GM12874 (cell line): ENCODE results near the gene NHLRC4.

Experiments used
- TF ChIP-seq, protein P1 (sequence below): IDR thresholded peaks from 2 replicates; pipeline ENCODE4 v1.5.1; 2011; ENCODE audit warnings: low read depth, mild to moderate bottlenecking, control low read depth, low read length, moderate library complexity; ENCODE audit not compliant: insufficient read depth

The NHLRC4 gene

GRCh38 chr16:576823-577201 lies 10.0 kb downstream of the NHLRC4 start:
- TF ChIP-seq, protein P1, sequence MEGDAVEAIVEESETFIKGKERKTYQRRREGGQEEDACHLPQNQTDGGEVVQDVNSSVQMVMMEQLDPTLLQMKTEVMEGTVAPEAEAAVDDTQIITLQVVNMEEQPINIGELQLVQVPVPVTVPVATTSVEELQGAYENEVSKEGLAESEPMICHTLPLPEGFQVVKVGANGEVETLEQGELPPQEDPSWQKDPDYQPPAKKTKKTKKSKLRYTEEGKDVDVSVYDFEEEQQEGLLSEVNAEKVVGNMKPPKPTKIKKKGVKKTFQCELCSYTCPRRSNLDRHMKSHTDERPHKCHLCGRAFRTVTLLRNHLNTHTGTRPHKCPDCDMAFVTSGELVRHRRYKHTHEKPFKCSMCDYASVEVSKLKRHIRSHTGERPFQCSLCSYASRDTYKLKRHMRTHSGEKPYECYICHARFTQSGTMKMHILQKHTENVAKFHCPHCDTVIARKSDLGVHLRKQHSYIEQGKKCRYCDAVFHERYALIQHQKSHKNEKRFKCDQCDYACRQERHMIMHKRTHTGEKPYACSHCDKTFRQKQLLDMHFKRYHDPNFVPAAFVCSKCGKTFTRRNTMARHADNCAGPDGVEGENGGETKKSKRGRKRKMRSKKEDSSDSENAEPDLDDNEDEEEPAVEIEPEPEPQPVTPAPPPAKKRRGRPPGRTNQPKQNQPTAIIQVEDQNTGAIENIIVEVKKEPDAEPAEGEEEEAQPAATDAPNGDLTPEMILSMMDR: 0 out of 2 replicates have a peak, but pooled peaks have one; percentile 2

GRCh38 chr16:577796-578195 lies 11.0 kb downstream of the NHLRC4 start:
- TF ChIP-seq, protein P1: no peak

DNA sequence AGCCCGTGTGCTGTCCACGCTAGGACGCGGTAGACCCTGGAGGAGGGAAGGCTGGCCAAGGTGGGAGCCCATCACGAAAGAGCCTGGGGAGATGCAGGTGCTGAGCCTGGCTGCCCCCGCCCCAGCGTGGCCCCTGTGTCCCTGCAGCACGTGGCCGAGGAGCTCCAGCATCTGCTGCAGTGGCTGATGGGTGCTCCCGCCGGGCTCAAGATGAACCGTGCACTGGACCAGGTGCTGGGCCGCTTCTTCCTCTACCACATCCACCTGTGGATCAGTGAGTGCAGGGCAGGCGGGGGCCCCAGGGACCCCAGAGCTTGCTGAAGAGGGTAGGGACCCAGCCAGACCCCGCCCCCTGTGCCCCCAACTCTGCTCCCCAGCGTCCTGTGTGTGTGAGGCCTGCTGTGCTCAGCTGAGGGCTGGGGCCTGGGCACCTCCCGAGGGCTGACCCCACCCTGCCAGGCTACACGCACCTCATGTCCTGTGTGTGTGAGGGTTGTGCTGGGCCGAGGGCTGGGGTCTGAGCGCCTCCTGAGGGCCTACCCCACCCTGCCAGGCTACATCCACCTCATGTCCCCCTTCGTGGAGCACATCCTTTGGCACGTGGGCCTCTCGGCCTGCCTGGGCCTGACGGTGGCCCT lies 11.5 kb downstream of the NHLRC4 start:
- TF ChIP-seq, protein P1: no peak

DNA sequence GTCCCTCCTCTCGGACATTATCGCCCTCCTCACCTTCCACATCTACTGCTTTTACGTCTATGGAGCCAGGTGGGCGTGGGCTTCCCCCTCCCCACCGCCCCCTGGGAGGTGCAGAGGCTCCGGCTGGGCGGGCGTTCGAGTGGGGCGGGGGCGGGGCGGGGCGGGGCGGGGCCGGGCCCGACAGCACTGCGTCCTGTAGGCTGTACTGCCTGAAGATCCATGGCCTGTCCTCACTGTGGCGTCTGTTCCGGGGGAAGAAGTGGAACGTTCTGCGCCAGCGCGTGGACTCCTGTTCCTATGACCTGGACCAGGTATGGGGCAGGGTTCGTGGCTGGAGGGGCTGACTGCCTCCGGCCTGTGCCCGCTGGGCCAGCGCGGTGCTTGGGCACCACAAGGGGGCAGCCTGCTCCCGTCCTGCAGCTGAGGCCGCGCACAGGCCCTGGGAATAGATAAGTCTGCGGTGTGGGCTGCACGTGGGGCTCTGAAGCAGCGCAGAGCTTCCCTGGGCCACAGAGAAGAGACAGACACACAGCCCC lies 12.1 kb downstream of the NHLRC4 start:
- TF ChIP-seq, protein P1: peak; percentile 94

- TF ChIP-seq, protein P1: no peak
These were observed 13.5 kb downstream of the NHLRC4 start for GRCh38 chr16:580141-580945.

DNA sequence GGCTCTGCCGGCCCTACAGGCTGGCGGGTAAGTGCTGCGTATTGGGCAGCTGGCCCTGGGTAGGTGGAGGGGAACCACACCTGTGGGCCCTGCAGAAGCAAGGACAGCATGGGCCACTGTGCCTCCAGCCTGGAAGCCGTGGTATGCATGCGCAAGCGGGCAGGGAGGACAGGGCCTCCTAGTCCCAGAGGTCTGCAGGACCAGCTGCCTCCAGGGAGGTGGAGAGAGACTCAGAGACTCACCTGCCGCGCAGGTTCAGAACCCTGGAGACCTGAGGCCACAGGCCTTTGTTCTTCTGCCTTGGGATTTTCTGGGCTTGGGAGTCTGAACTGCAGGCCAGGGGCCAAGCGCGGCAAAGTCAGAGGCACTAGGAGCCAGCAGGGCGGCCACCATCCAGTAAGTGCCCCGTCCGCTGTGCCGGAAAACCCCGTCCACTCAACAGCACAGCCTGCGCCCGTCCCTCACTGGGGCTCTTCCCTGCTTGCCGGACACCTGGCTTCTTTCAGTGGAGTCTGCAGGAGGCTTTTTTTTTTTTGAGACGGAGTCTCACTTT lies 14.2 kb downstream of the NHLRC4 start:
- TF ChIP-seq, protein P1: no peak

DNA sequence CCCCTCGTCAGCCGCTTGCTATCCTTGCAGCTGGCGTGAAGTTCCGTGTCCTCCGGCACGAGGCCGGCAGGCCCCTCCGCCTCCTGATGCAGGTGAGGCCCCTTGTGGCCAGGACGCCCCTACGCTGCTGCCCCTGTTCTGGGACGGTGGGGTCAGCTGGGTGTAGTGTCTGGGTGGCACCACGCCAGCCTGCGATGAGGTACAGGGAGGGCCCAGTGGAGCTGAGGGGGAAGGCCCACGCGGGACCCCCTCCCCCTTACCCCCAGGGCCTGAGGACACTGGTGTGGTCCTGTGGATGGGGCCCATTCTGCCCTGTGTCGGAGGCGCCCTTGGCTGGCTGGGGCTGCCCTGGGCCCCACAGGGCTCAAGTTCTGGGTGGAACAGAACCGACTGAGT lies 15.4 kb downstream of the NHLRC4 start:
- TF ChIP-seq, protein P1: no peak
